ENCODE results near the gene HOXC10.

Gene HOXC10

GRCh38 chr12:53981634-53982565 lies 3.0 kb upstream of the HOXC10 start:
- in situ Hi-C loops (cut with MboI; ENCODE audit: low sequenced_read_pairs, unreplicated experiment): no loop called here
- TF ChIP-seq, protein P1, sequence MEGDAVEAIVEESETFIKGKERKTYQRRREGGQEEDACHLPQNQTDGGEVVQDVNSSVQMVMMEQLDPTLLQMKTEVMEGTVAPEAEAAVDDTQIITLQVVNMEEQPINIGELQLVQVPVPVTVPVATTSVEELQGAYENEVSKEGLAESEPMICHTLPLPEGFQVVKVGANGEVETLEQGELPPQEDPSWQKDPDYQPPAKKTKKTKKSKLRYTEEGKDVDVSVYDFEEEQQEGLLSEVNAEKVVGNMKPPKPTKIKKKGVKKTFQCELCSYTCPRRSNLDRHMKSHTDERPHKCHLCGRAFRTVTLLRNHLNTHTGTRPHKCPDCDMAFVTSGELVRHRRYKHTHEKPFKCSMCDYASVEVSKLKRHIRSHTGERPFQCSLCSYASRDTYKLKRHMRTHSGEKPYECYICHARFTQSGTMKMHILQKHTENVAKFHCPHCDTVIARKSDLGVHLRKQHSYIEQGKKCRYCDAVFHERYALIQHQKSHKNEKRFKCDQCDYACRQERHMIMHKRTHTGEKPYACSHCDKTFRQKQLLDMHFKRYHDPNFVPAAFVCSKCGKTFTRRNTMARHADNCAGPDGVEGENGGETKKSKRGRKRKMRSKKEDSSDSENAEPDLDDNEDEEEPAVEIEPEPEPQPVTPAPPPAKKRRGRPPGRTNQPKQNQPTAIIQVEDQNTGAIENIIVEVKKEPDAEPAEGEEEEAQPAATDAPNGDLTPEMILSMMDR (IDR thresholded peaks at IDR 0.05; ENCODE audit: borderline replicate concordance, control extremely low read depth, extremely low read depth, insufficient read depth, missing control alignments): no peak
- DNase-seq (ENCODE audit: low spot score): no peak

DNA sequence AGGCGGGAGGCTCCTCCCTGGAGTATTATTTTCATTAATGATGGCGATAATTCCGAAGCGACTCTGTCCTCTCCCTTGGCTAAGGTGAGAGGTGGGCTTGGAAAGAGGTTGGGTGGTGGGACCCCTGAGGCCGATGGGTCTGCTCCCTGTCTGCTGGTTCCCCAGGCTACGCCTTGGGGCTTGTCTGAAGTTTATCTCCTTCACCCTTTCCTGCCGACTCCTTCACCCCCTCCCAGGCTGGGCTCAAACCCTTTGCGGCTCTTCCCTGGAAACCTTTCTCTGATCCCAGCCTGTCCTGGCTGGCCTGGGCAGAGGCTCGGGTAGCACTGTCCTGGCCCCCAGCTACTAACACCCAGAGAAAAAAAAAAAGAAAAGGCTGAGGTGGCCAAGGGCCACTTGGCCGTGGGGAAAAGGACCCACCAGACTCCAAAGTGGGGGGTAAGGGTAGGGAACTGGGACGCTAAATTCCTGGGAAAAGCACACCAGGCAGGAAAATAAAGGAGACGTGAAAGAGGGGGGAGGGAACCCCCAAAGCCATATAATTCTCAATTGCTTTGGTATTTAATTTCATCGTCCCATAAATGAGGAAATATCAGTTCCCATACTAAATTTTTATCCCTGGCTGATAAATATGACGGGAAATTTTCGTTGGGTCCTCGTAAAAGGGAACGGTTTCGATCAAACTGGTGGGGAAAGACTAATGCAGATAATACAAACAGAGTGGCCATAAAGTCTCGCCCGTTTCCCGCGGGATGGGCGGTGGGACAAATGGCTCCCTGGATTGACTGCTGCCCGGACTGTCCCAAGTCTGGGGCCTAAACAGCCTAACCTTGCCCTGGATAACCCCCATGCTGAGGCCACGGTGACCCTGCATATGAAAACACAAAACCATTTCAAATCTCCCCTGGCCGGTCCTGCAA lies 2.0 kb upstream of the HOXC10 start:
- in situ Hi-C loops (cut with MboI; ENCODE audit: low sequenced_read_pairs, unreplicated experiment): no loop called here
- no peak for DNase-seq (ENCODE audit: low spot score)
- TF ChIP-seq, protein P1 (IDR thresholded peaks at IDR 0.05; ENCODE audit: borderline replicate concordance, control extremely low read depth, extremely low read depth, insufficient read depth, missing control alignments): no peak

DNA sequence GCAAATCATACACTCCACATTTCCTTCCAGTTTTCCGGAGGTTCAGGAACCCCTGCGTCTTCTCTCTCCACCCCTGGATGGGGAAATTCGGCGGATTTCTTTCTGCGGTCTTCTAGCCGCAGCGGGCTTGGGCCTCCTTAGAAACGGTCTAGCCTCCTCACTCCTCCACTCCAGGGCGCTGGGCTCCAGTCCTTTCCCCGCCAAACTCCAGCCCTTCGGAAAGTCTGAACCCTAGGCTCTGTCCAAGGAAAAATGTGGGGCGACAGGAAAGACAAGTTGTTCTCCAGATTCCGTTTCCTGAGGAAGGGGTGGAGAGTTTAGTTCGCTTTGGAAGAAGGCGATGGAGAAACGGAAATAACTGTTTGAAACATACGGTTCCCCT lies 1.4 kb upstream of the HOXC10 start:
- TF ChIP-seq, protein P1 (IDR thresholded peaks at IDR 0.05; ENCODE audit: borderline replicate concordance, control extremely low read depth, extremely low read depth, insufficient read depth, missing control alignments): no peak
- in situ Hi-C loops (cut with MboI; ENCODE audit: low sequenced_read_pairs, unreplicated experiment): no loop called here
- no peak for DNase-seq (ENCODE audit: low spot score)

DNA sequence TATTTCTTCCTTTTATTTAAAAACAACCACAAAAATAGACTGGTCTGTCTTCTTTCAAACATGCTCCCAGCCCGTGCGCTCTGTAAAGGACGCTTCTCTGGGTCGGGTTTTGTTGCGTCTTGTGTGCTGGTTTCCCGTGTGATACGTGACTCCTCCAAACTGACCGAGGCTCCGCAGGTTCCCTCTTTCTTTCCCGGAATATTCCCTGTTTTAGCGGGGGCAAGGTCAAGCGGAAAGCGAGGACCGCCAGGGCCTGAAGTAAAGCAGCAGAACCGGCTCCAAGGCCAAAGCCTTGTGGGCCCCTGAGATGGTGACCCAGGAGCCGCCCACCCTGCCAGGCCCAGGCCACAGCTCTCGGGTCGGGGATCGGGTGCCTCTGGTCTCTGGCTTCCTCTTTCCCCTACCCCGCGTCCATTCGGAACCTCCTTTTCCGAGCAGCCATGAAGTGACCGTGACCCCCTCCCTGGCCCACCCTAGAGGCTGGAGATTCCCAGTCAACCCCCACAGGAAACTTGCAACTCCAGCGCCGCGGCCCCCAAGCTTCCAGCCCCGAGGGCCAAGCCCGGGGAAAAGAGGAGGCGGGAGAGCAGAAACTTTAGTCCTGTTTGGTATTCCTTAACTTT lies 885 bp upstream of the HOXC10 start:
- in situ Hi-C loops (cut with MboI; ENCODE audit: low sequenced_read_pairs, unreplicated experiment): no loop called here
- TF ChIP-seq, protein P1 (IDR thresholded peaks at IDR 0.05; ENCODE audit: borderline replicate concordance, control extremely low read depth, extremely low read depth, insufficient read depth, missing control alignments): no peak
- DNase-seq (ENCODE audit: low spot score): no peak

GRCh38 chr12:53985692-53985993 lies 697 bp downstream of the HOXC10 start:
- no peak for DNase-seq (ENCODE audit: low spot score)
- in situ Hi-C loops (cut with MboI; ENCODE audit: low sequenced_read_pairs, unreplicated experiment): no loop called here
- TF ChIP-seq, protein P1 (IDR thresholded peaks at IDR 0.05; ENCODE audit: borderline replicate concordance, control extremely low read depth, extremely low read depth, insufficient read depth, missing control alignments): no peak

- DNase-seq (ENCODE audit: low spot score): no peak
- TF ChIP-seq, protein P1 (IDR thresholded peaks at IDR 0.05; ENCODE audit: borderline replicate concordance, control extremely low read depth, extremely low read depth, insufficient read depth, missing control alignments): no peak
- in situ Hi-C loops (cut with MboI; ENCODE audit: low sequenced_read_pairs, unreplicated experiment): no loop called here
Observed at GRCh38 chr12:53985994-53986685, 1.2 kb downstream of the HOXC10 start.

Measured in GM13976 (cell line).